Epithelial cell of proximal tubule (primary cell): Measurements from ENCODE around the gene PRKAR2B. TPM values are rescaled to one million over a fixed set of nuclear protein-coding genes. Genes with fewer than 3 reads are reported as not detected.
A peak's percentile ranks its signal among the peaks of the same experiment; 100 is the strongest.

ENCODE experiments used
- DNase-seq: peaks from one replicate; pipeline ENCODE4 v3.0.0-alpha.2; 2011; ENCODE audit warnings: low read depth
- H3K4me3 ChIP-seq: 2 replicates; pipeline ENCODE4 v1.5.1; 2011; ENCODE audit warnings: low read depth, mild to moderate bottlenecking, low read length
- CTCF ChIP-seq: conservative IDR thresholded peaks from 2 replicates; pipeline ENCODE4 v1.5.1; 2012; ENCODE audit warnings: low read depth, mild to moderate bottlenecking, low read length
- total RNA-seq: library from RNA; depleted of rRNA; stranded (reverse); fragments of >200 nt; gene quantifications from 2 replicates; pipeline ENCODE4 v1.2.3, GENCODE V29; 2015

The PRKAR2B gene
- total RNA-seq, 1 donor from 2014 or later, result 5.2 TPM

GRCh38 chr7:107115762-107116540, 71.4 kb downstream of the PRKAR2B start:
- no peak overlapping the region for H3K4me3 ChIP-seq
- TF ChIP-seq CTCF, result no peak
- DNase-seq, result no peak

- DNase-seq, result no peak
- H3K4me3 ChIP-seq, result no peak overlapping the region
- TF ChIP-seq CTCF, result no peak
Measured at GRCh38 chr7:107118109-107118900, 73.8 kb downstream of the PRKAR2B start.

GRCh38 chr7:107119376-107120105, 75.0 kb downstream of the PRKAR2B start:
- no peak overlapping the region for H3K4me3 ChIP-seq
- DNase-seq, result peak; percentile 52

GRCh38 chr7:107122486-107122911, 78.0 kb downstream of the PRKAR2B start:
- TF ChIP-seq CTCF, result no peak
- DNase-seq, result no peak
- no peak overlapping the region for H3K4me3 ChIP-seq

More at GRCh38 chr7:107119376-107120105, 75.0 kb downstream of the PRKAR2B start:
- TF ChIP-seq CTCF, result no peak

- no peak for DNase-seq
- no peak for TF ChIP-seq CTCF
- H3K4me3 ChIP-seq, result no peak overlapping the region
Measured at GRCh38 chr7:107123392-107123791, 78.9 kb downstream of the PRKAR2B start.

- no peak for DNase-seq
- TF ChIP-seq CTCF, result no peak
- H3K4me3 ChIP-seq, result no peak overlapping the region
Measured at GRCh38 chr7:107125475-107125874, 81.0 kb downstream of the PRKAR2B start.
